Aorta (tissue), 5 donors: ENCODE results near the gene MUC13. TPM values are rescaled to one million over a fixed set of nuclear protein-coding genes. Genes with fewer than 3 reads are reported as not detected.

Source experiments
- ATAC-seq: fragments of 200-7000 bp; cut with Tn5 transposase; one replicate; pipeline ENCODE4 v1.9.1; 2022; ENCODE audit warnings: moderate library complexity; ENCODE audit not compliant: low FRiP score
- DNase-seq, 2 donors: peaks; one replicate each; pipeline ENCODE4 v3.0.0-alpha.2; 2020
- H3K27ac ChIP-seq, 2 donors: one replicate each; pipeline ENCODE4 v1.5.1; 2013; ENCODE audit warnings: low read length in 2 of 2, mild to moderate bottlenecking in 2 of 2, moderate library complexity in 2 of 2, control low read depth in 1 of 2, inconsistent platforms in 1 of 2, low read depth in 1 of 2
- H3K27me3 ChIP-seq, 2 donors: one replicate each; pipeline ENCODE4 v1.6.1; 2013; ENCODE audit warnings: control low read depth in 1 of 2, low read length in 1 of 2, mild to moderate bottlenecking in 1 of 2, moderate library complexity in 1 of 2; ENCODE audit not compliant: insufficient read depth in 2 of 2, control insufficient read depth in 1 of 2
- H3K36me3 ChIP-seq, 2 donors: one replicate each; pipeline ENCODE4 v1.6.1; 2013; ENCODE audit warnings: control low read depth in 1 of 2, low read length in 1 of 2, mild to moderate bottlenecking in 1 of 2; ENCODE audit not compliant: insufficient read depth in 2 of 2, control insufficient read depth in 1 of 2
- H3K4me1 ChIP-seq, 2 donors: one replicate each; pipeline ENCODE4 v1.6.1; 2013; ENCODE audit warnings: low read length in 2 of 2, control low read depth in 1 of 2, mild to moderate bottlenecking in 1 of 2, moderate library complexity in 1 of 2; ENCODE audit not compliant: insufficient read depth in 2 of 2, control insufficient read depth in 1 of 2
- H3K4me3 ChIP-seq, 2 donors: one replicate each; pipeline ENCODE4 v1.5.1; 2013; ENCODE audit warnings: low read length in 2 of 2, control low read depth in 1 of 2, mild to moderate bottlenecking in 1 of 2
- H3K9me3 ChIP-seq: one replicate; pipeline ENCODE4 v1.6.1; 2013; ENCODE audit warnings: mild to moderate bottlenecking, low read length; ENCODE audit not compliant: control insufficient read depth
- WGBS, 2 donors: extraction: QIAGEN DNeasy Blood & Tissue Kit; methylation state at CpG; one replicate each; pipeline ENCODE4 v1.1.7; 2013; 5-methylcytosine and 5-hydroxymethylcytosine counted together
- intact Hi-C, 2 donors: fragments of 100-400 bp; cut with DNase I; formaldehyde crosslinking; loops; one replicate each; pipeline versions ENCODE4 v1.14.2 to v1.15.0; 2022
- polyA plus RNA-seq, 2 donors: library from polyadenylated mRNA; stranded (reverse); fragments of 200-250 nt; gene quantifications; one replicate each; pipeline ENCODE4 v1.2.3, GENCODE V29; 2013
- total RNA-seq, 2 donors: library from RNA; stranded (reverse); fragmentation: NEBNext Ultra II Directional; extraction: Animal tissue kit (Norgen Biotek cat#: 25700); gene quantifications; one replicate each; pipeline ENCODE4 v1.2.1, GENCODE V29; 2021
- donor health status: healthy with polysubstance abuse.
- donor health status: Bipolar disorder and iron deficiency.
- donor health status: DM: no; HTN: no; CAD: no.
- donor health status: DM: no; HTN: no; CAD: no.
- donor health status: DM: yes; HTN: yes; CAD: no.

MUC13 gene
- total and polyA plus RNA-seq, 4 donors: 0.18 to 16.5 (median 0.54) TPM; not detected in 1

DNA sequence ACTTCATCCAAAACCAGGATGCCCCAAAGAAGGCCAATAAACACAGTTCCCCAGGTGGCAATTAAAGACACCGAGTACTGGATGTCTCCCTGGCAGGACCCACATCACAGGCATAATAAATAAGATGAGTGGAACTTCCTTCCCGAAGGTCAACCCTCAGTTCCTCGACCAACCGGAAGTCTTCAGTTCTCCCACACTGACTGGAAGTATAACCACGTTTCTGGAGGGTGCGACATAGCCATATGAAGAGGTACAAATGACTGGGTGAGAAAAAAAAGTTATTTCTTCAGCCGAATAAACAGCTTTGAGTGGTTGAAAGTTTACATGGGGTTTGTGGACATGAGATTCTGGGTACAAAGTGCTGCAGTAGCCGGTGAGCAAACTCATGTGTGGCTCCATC lies 34.6 kb upstream of the MUC13 start:
- Histone ChIP-seq H3K27ac (no peak overlapping the region), H3K4me3 (no peak overlapping the region), H3K36me3 (peaks cover 0 to 4% of the 10 kb centered on the region in 2 donors), H3K27me3 (no peaks in the 10 kb centered on the region), H3K9me3 (no peaks in the 10 kb centered on the region), H3K4me1 (no peaks in the 10 kb centered on the region)
- WGBS, 2 donors: 86 to 88% methylated on average over 8 of the region's 8 CpGs
- ATAC-seq: no peak
- no peak for DNase-seq
- intact Hi-C loops: no loop called here

DNA sequence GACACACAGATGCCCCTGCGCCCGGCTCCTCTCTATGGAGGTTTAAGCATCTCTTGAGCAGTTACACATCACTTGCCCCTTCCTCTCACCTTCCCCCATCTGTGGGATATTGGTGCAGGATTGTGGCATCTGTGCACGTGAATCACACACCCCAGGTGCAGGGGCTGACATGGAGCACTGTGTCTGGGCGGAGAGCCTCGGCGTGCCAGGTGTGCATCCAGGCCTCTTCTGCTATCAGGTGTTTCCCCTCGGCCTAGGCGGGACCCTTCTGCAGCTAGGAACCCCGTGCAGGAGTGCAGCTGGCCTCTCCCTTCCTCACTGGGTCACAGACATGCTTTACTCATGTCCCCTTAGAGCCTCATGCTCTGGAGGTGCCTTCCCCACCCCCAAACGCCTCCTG lies 33.4 kb upstream of the MUC13 start:
- Histone ChIP-seq H3K27ac (no peak overlapping the region), H3K27me3 (no peaks in the 10 kb centered on the region), H3K36me3 (no peaks in the 10 kb centered on the region), H3K9me3 (no peaks in the 10 kb centered on the region), H3K4me3 (no peak overlapping the region), H3K4me1 (no peaks in the 10 kb centered on the region)
- peak; percentile 23 for ATAC-seq
- WGBS, 2 donors: 86 to 89% methylated on average over 10 of the region's 10 CpGs
- no peak for DNase-seq
- intact Hi-C loops: no loop called here

DNA sequence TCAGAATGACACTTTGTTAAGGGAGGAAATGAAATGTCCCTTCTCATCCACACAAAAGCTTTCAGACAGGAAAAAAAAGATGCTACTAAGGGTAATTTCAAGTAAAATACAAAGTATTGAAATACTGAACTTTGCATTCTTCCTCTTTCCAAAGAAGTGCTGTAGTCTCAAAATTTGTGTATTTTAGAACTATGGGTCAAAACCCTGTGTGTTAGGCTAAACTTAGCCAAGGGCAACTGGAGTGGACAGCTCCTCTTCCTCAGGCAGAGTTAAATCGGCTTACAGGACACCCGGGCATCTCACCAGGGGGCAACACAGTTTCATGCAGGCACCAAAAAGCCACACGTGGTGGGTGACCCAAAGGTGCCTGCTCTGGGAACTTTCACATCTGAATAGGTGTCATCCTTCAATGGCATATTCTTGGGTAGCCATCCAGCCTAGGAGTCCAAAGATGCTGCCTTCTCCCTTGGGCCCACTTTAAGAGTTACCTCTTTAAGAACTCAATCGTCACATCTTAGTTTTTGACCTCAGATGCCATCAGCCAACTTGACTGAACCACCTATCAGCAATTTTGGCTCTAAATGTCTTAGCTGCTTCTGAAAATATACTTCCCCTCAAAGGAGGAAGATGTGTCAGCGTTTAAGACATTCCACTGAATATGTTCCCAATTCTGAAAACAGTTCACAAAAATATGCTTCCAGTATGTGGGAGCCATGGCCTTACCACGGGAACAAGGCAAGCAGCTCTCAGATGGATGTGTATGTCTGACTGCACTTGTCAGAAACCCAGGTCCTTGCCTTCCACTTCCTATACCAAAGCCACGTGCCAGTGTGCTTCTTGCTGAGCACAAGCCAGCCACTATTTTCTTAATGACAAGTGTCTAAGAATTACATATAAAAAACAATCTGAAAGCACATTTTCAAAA lies 32.2 kb upstream of the MUC13 start:
- no peak for ATAC-seq
- Histone ChIP-seq H3K36me3 (no peaks in the 10 kb centered on the region), H3K27me3 (no peaks in the 10 kb centered on the region), H3K27ac (no peak overlapping the region), H3K4me1 (no peaks in the 10 kb centered on the region), H3K4me3 (no peak overlapping the region), H3K9me3 (no peaks in the 10 kb centered on the region)
- WGBS, 2 donors: 59 to 62% methylated on average over 7 of the region's 7 CpGs
- DNase-seq: no peak
- intact Hi-C loops: no loop called here

GRCh38 chr3:124965413-124965812 lies 30.9 kb upstream of the MUC13 start:
- WGBS, 2 donors: 74 to 80% methylated on average over 1 of the region's 1 CpG
- ATAC-seq (no peak), DNase-seq (no peak)
- intact Hi-C loops: no loop called here
- no peaks in the 10 kb centered on the region for H3K36me3 ChIP-seq
- H3K4me1 ChIP-seq: no peaks in the 10 kb centered on the region
- H3K27ac ChIP-seq: no peak overlapping the region
- no peak overlapping the region for H3K4me3 ChIP-seq
- H3K9me3 ChIP-seq: no peaks in the 10 kb centered on the region
- H3K27me3 ChIP-seq: no peaks in the 10 kb centered on the region

DNA sequence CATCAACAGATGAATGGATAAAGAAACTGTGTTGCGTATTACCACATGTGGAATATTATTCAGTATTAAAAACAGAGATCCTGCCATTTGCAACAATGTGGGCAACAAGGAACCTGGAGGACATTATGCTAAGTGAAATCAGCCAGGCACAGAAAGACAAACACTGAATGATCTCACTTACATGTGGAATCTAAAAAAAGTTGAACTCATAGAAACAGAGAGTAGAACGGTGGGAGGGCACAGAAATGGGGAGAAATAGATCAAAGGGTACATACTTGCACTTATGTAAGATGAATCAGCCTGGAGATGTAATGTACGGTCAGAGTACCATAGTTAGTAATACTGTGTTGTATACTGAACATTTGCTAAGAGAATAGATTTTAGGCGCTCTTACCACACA lies 29.8 kb upstream of the MUC13 start:
- intact Hi-C loops: no loop called here
- no peak overlapping the region for H3K27ac ChIP-seq
- no peaks in the 10 kb centered on the region for H3K36me3 ChIP-seq
- H3K4me1 ChIP-seq: no peaks in the 10 kb centered on the region
- WGBS, 2 donors: 56 to 59% methylated on average over 4 of the region's 4 CpGs
- H3K4me3 ChIP-seq: no peak overlapping the region
- DNase-seq (no peak), ATAC-seq (no peak)
- H3K27me3 ChIP-seq: no peaks in the 10 kb centered on the region
- H3K9me3 ChIP-seq: no peaks in the 10 kb centered on the region

- WGBS, 2 donors: 52 to 57% methylated on average over 3 of the region's 3 CpGs
- no peak overlapping the region for H3K27ac ChIP-seq
- H3K36me3 ChIP-seq: no peaks in the 10 kb centered on the region
- DNase-seq (no peak), ATAC-seq (no peak)
- no peaks in the 10 kb centered on the region for H3K27me3 ChIP-seq
- H3K4me3 ChIP-seq: no peak overlapping the region
- no peaks in the 10 kb centered on the region for H3K4me1 ChIP-seq
- H3K9me3 ChIP-seq: no peaks in the 10 kb centered on the region
- intact Hi-C loops: no loop called here
These were observed 29.2 kb upstream of the MUC13 start for GRCh38 chr3:124963755-124964154.

- no peaks in the 10 kb centered on the region for H3K9me3 ChIP-seq
- H3K4me1 ChIP-seq: no peaks in the 10 kb centered on the region
- H3K27ac ChIP-seq: no peak overlapping the region
- H3K4me3 ChIP-seq: no peak overlapping the region
- no peaks in the 10 kb centered on the region for H3K36me3 ChIP-seq
- intact Hi-C loops: no loop called here
- WGBS, 2 donors: 93 to 97% methylated on average over 2 of the region's 2 CpGs
- DNase-seq: no peak
- ATAC-seq: no peak
- no peaks in the 10 kb centered on the region for H3K27me3 ChIP-seq
These were observed 27.9 kb upstream of the MUC13 start for GRCh38 chr3:124962403-124962940.

DNA sequence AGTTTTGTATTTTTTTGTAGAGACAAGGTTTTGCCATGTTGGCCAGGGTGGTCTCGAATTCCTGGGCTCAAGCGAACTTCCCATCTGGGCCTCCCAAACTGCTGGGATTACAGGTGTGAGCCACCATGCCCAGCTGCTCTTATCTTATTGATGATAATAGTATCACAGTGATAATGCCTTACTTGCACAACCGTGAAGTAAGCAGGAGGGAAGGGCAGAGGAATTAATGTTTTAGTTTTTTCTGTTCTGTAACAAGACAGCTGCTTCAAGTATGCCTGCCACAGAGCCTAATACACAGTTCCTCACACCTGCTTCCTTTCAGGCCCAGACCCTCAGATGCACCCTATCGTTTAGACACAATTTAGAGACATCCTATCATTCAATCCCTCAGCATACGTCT lies 26.1 kb upstream of the MUC13 start:
- Histone ChIP-seq H3K4me3 (no peak overlapping the region), H3K27me3 (no peaks in the 10 kb centered on the region), H3K9me3 (no peaks in the 10 kb centered on the region), H3K27ac (no peak overlapping the region), H3K4me1 (no peaks in the 10 kb centered on the region), H3K36me3 (no peaks in the 10 kb centered on the region)
- 88% methylated on average over 5 of the region's 5 CpGs for whole genome bisulfite sequencing, 2 donors
- ATAC-seq (no peak), DNase-seq (no peak)
- intact Hi-C loops: no loop called here

DNA sequence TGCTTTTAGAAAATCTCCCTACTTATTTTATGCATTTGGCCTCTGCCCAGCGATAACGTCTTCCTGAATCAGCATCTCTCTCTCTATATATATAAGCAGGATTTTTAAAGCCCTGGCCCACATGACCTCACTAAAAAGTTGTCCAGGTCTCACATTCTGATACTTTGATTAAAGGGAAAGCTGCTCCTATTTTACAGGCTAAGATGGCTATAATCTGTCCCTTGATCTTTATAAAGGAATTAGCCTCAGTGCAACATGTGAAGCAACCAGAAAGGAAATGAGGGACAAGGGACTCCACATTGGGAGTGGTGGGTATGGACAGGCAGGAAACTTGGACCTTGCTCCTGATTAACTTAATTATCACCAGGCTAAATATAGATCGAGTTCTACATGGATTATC lies 25.6 kb upstream of the MUC13 start:
- WGBS, 2 donors: 51 to 55% methylated on average over 3 of the region's 3 CpGs
- no peaks in the 10 kb centered on the region for H3K4me1 ChIP-seq
- ATAC-seq (no peak), DNase-seq (no peak)
- intact Hi-C loops: no loop called here
- H3K4me3 ChIP-seq: no peak overlapping the region
- H3K27me3 ChIP-seq: no peaks in the 10 kb centered on the region
- H3K36me3 ChIP-seq: no peaks in the 10 kb centered on the region
- H3K27ac ChIP-seq: no peak overlapping the region
- no peaks in the 10 kb centered on the region for H3K9me3 ChIP-seq
